MM.1S (cell line): ENCODE results near the gene POLR2H.
A peak's percentile ranks its signal among the peaks of the same experiment; 100 is the strongest.

Experiments used
- DNase-seq: peaks from one replicate; pipeline ENCODE4 v3.0.0-alpha.2; 2015
- H2AFZ ChIP-seq: fragments of 300-600 bp; sonication (generic); 2 replicates; pipeline ENCODE4 v1.6.0; 2016; ENCODE audit warnings: antibody characterized with exemption, low read length
- H3F3A ChIP-seq: fragments of 300-600 bp; sonication (generic); 2 replicates; pipeline ENCODE4 v1.6.1; 2016; ENCODE audit warnings: mild to moderate bottlenecking, antibody characterized with exemption, low read length, moderate library complexity, mixed read lengths; ENCODE audit not compliant: insufficient read depth
- H3K27ac ChIP-seq: fragments of 300-600 bp; sonication (generic); 2 replicates; pipeline ENCODE4 v1.5.1; 2016; ENCODE audit warnings: mild to moderate bottlenecking, low read length
- H3K27me3 ChIP-seq: fragments of 300-600 bp; sonication (generic); replicated peaks from 2 replicates; pipeline ENCODE4 v1.6.0; 2016; ENCODE audit warnings: low read length; ENCODE audit not compliant: insufficient read depth
- H3K36me3 ChIP-seq: fragments of 300-600 bp; sonication (generic); replicated peaks from 2 replicates; pipeline ENCODE4 v1.6.1; 2016; ENCODE audit warnings: mild to moderate bottlenecking, low read length, mixed read lengths; ENCODE audit not compliant: insufficient read depth
- H3K4me1 ChIP-seq: fragments of 300-600 bp; sonication (generic); 2 replicates; pipeline ENCODE4 v1.6.1; 2016; ENCODE audit warnings: low read length, mixed read lengths
- H3K4me2 ChIP-seq: fragments of 300-600 bp; sonication (generic); 2 replicates; pipeline ENCODE4 v1.6.0; 2016; ENCODE audit warnings: low read depth, low read length
- H3K4me3 ChIP-seq: fragments of 300-600 bp; sonication (generic); 2 replicates; pipeline ENCODE4 v1.5.1; 2016; ENCODE audit warnings: low read length, mixed read lengths
- H3K79me2 ChIP-seq: fragments of 300-600 bp; sonication (generic); 2 replicates; pipeline ENCODE4 v1.6.1; 2016; ENCODE audit warnings: mixed run types, low read length, mixed read lengths
- H3K9ac ChIP-seq: fragments of 300-600 bp; sonication (generic); 2 replicates; pipeline ENCODE4 v1.6.1; 2016; ENCODE audit warnings: low read length, mixed read lengths
- H3K9me2 ChIP-seq: fragments of 300-600 bp; sonication (generic); replicated peaks from 2 replicates; pipeline ENCODE4 v1.6.1; 2016; ENCODE audit warnings: mild to moderate bottlenecking, low read length, mixed read lengths; ENCODE audit not compliant: insufficient read depth
- H3K9me3 ChIP-seq: fragments of 300-600 bp; sonication (generic); replicated peaks from 2 replicates; pipeline ENCODE4 v1.6.1; 2016; ENCODE audit warnings: mild to moderate bottlenecking, low read length, mixed read lengths; ENCODE audit not compliant: insufficient read depth
- H4K20me1 ChIP-seq: fragments of 300-600 bp; sonication (generic); 2 replicates; pipeline ENCODE4 v1.6.1; 2016; ENCODE audit warnings: mild to moderate bottlenecking, low read length, moderate library complexity, mixed read lengths; ENCODE audit not compliant: insufficient read depth
- CTCF ChIP-seq: fragments of 300-600 bp; sonication (generic); IDR thresholded peaks from 2 replicates; pipeline ENCODE4 v1.5.1; 2016; ENCODE audit warnings: antibody characterized with exemption, low read length, mixed read lengths
- EZH2 ChIP-seq: fragments of 300-600 bp; sonication (generic); optimal IDR thresholded peaks from 2 replicates; pipeline ENCODE3; 2017; ENCODE audit warnings: low read depth, mild to moderate bottlenecking, antibody characterized with exemption, low read length, mixed read lengths
- EZH2phosphoT487 ChIP-seq: fragments of 300-600 bp; sonication (generic); IDR thresholded peaks from 2 replicates; pipeline ENCODE4 v1.6.1; 2018; ENCODE audit warnings: antibody characterized with exemption, low read length

POLR2H gene

GRCh38 chr3:184352149-184352785 lies 9.2 kb upstream of the POLR2H start:
- H3K9ac ChIP-seq, result no peak overlapping the region
- H3K4me2 ChIP-seq, result no peak overlapping the region
- no peaks in the 10 kb centered on the region for H3K79me2 ChIP-seq
- H3K4me1 ChIP-seq, result no peaks in the 10 kb centered on the region
- H3K9me3 ChIP-seq, result no peaks in the 10 kb centered on the region
- no peak for DNase-seq
- H3K9me2 ChIP-seq, result no peaks in the 10 kb centered on the region
- H3K36me3 ChIP-seq, result no peaks in the 10 kb centered on the region
- H3K27me3 ChIP-seq, result no peaks in the 10 kb centered on the region
- H3K4me3 ChIP-seq, result no peak overlapping the region
- no peaks in the 10 kb centered on the region for H3F3A ChIP-seq
- H2AFZ ChIP-seq, result no peak overlapping the region
- TF ChIP-seq EZH2, result no peak
- H4K20me1 ChIP-seq, result no peaks in the 10 kb centered on the region
- no peak overlapping the region for H3K27ac ChIP-seq

- TF ChIP-seq EZH2phosphoT487 (no peak), CTCF (no peak), EZH2 (no peak)
- Histone ChIP-seq H3K4me3 (no peak overlapping the region), H3K9me3 (no peaks in the 10 kb centered on the region), H4K20me1 (no peaks in the 10 kb centered on the region), H2AFZ (no peak overlapping the region), H3K79me2 (no peaks in the 10 kb centered on the region), H3K4me1 (no peaks in the 10 kb centered on the region), H3K27ac (no peak overlapping the region), H3K4me2 (no peak overlapping the region), H3K9me2 (no peaks in the 10 kb centered on the region), H3K9ac (no peak overlapping the region), H3K36me3 (no peaks in the 10 kb centered on the region), H3F3A (no peaks in the 10 kb centered on the region), H3K27me3 (no peaks in the 10 kb centered on the region)
- DNase-seq, result no peak
These were observed 8.5 kb upstream of the POLR2H start for GRCh38 chr3:184352897-184353545.

- Histone ChIP-seq H3K4me1 (no peaks in the 10 kb centered on the region), H3K27me3 (no peaks in the 10 kb centered on the region), H3K4me2 (no peak overlapping the region), H3K9me3 (no peaks in the 10 kb centered on the region), H3K27ac (no peak overlapping the region), H3K4me3 (no peak overlapping the region), H2AFZ (no peak overlapping the region), H3K36me3 (no peaks in the 10 kb centered on the region), H3K79me2 (no peaks in the 10 kb centered on the region), H3F3A (no peaks in the 10 kb centered on the region), H3K9me2 (no peaks in the 10 kb centered on the region), H3K9ac (no peak overlapping the region), H4K20me1 (no peaks in the 10 kb centered on the region)
- TF ChIP-seq EZH2 (no peak), CTCF (no peak), EZH2phosphoT487 (no peak)
- no peak for DNase-seq
These were observed 8.0 kb upstream of the POLR2H start for GRCh38 chr3:184353546-184353941.

- peak; percentile 36 for DNase-seq
- Histone ChIP-seq H3K27ac (no peak overlapping the region), H3K4me3 (no peak overlapping the region), H2AFZ (no peak overlapping the region), H3K4me2 (no peak overlapping the region), H3K4me1 (no peaks in the 10 kb centered on the region), H3K36me3 (no peaks in the 10 kb centered on the region), H3K9me2 (no peaks in the 10 kb centered on the region), H3K9me3 (no peaks in the 10 kb centered on the region), H3F3A (no peaks in the 10 kb centered on the region), H4K20me1 (no peaks in the 10 kb centered on the region), H3K79me2 (no peaks in the 10 kb centered on the region), H3K27me3 (no peaks in the 10 kb centered on the region), H3K9ac (no peak overlapping the region)
- TF ChIP-seq EZH2 (no peak), EZH2phosphoT487 (no peak), CTCF (peak; percentile 91)
These were observed 7.3 kb upstream of the POLR2H start for GRCh38 chr3:184354121-184354728.
